Tibial nerve (tissue), 4 donors: ENCODE measurements around the gene NPHP1. TPM values are rescaled to one million over a fixed set of nuclear protein-coding genes. Genes with fewer than 3 reads are reported as not detected.

ENCODE experiments used
- DNase-seq, 2 donors: peaks; one replicate each; pipeline ENCODE4 v3.0.0-alpha.2; 2019; ENCODE audit warnings: low spot score in 2 of 2
- H3K27ac ChIP-seq, 4 donors: fragments of 200-600 bp; sonication (generic) in 3 of 4; one replicate each; pipeline ENCODE4 v1.5.1; 2017 to 2019; ENCODE audit warnings: mild to moderate bottlenecking in 1 of 4
- H3K27me3 ChIP-seq, 2 donors: fragments of 200-600 bp; sonication (generic) in 1 of 2; one replicate each; pipeline versions ENCODE4 v1.5.1 to v1.6.0; 2017 to 2019
- H3K36me3 ChIP-seq, 3 donors: fragments of 200-600 bp; sonication (generic); one replicate each; pipeline ENCODE4 v1.5.1; 2018 to 2019
- H3K4me1 ChIP-seq, 4 donors: fragments of 200-600 bp; sonication (generic) in 3 of 4; one replicate each; pipeline ENCODE4 v1.5.1; 2017 to 2019
- H3K4me3 ChIP-seq, 4 donors: fragments of 200-600 bp; sonication (generic) in 3 of 4; one replicate each; pipeline ENCODE4 v1.5.1; 2017 to 2019; ENCODE audit warnings: mild to moderate bottlenecking in 1 of 4, moderate library complexity in 1 of 4
- H3K9me3 ChIP-seq, 4 donors: fragments of 200-600 bp; sonication (generic) in 3 of 4; one replicate each; pipeline ENCODE4 v1.5.1; 2017 to 2019
- EP300 ChIP-seq, 2 donors: sonication (generic); formaldehyde crosslinking; IDR thresholded peaks; one replicate each; pipeline ENCODE4 v1.6.1; 2017; ENCODE audit warnings: antibody characterized with exemption in 2 of 2, mild to moderate bottlenecking in 1 of 2
- POLR2A ChIP-seq, 2 donors: fragments of 450-650 bp; IDR thresholded peaks; one replicate each; pipeline ENCODE4 v1.6.1; 2017; ENCODE audit warnings: antibody characterized with exemption in 2 of 2, mild to moderate bottlenecking in 2 of 2, moderate library complexity in 2 of 2
- WGBS, 2 donors: methylation state at CpG; one replicate each; pipeline ENCODE4 v1.1.5; 2018; 5-methylcytosine and 5-hydroxymethylcytosine counted together
- total RNA-seq, 4 donors: library from RNA; depleted of rRNA; stranded (reverse); fragments of >200 nt; gene quantifications; one replicate each; pipeline ENCODE4 v1.1.0, GENCODE V29; 2016
- TF ChIP-seq, protein P1 (sequence below), 5 experiments: fragments of 200-600 bp in 3 of 5; fragments of 450-650 bp in 2 of 5; sonication (generic) in 3 of 5; IDR thresholded peaks; one replicate each; pipeline ENCODE4 v1.5.1; 2016 to 2019; ENCODE audit warnings: antibody characterized with exemption in 5 of 5, mild to moderate bottlenecking in 3 of 5, moderate library complexity in 2 of 5

The NPHP1 gene
- total RNA-seq, 4 donors from 2014 or later: 3.5 to 8.7 (median 5.9) TPM

- H3K9me3 ChIP-seq: no peaks in the 10 kb centered on the region
- H3K27me3 ChIP-seq: peaks cover 0 to 21% of the 10 kb centered on the region in 2 donors
- peaks cover 0 to 15% (median 0%) of the 10 kb centered on the region in 3 donors for H3K36me3 ChIP-seq
- H3K27ac ChIP-seq: no peak overlapping the region
- no peak for DNase-seq
- TF ChIP-seq POLR2A (IDR thresholded peaks at IDR 0.05) (no peak), EP300 (IDR thresholded peaks at IDR 0.05) (no peak)
- TF ChIP-seq, protein P1, sequence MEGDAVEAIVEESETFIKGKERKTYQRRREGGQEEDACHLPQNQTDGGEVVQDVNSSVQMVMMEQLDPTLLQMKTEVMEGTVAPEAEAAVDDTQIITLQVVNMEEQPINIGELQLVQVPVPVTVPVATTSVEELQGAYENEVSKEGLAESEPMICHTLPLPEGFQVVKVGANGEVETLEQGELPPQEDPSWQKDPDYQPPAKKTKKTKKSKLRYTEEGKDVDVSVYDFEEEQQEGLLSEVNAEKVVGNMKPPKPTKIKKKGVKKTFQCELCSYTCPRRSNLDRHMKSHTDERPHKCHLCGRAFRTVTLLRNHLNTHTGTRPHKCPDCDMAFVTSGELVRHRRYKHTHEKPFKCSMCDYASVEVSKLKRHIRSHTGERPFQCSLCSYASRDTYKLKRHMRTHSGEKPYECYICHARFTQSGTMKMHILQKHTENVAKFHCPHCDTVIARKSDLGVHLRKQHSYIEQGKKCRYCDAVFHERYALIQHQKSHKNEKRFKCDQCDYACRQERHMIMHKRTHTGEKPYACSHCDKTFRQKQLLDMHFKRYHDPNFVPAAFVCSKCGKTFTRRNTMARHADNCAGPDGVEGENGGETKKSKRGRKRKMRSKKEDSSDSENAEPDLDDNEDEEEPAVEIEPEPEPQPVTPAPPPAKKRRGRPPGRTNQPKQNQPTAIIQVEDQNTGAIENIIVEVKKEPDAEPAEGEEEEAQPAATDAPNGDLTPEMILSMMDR (IDR thresholded peaks at IDR 0.05): no peak
- peaks cover 0 to 9% (median 5%) of the 10 kb centered on the region in 4 donors for H3K4me1 ChIP-seq
- WGBS, 2 donors: 69% methylated on average over 2 of the region's 2 CpGs
- H3K4me3 ChIP-seq: no peak overlapping the region
Measured at GRCh38 chr2:110121052-110121334, 83.8 kb downstream of the NPHP1 start.

GRCh38 chr2:110120171-110121051 lies 84.4 kb downstream of the NPHP1 start:
- H3K27me3 ChIP-seq: peaks cover 0 to 27% of the 10 kb centered on the region in 2 donors
- WGBS, 2 donors: 61 to 63% methylated on average over 11 of the region's 11 CpGs

GRCh38 chr2:110116033-110116710 lies 88.6 kb downstream of the NPHP1 start:
- peaks cover 0 to 41% of the 10 kb centered on the region in 2 donors for H3K27me3 ChIP-seq
- no peaks in the 10 kb centered on the region for H3K9me3 ChIP-seq
- no peak for TF ChIP-seq POLR2A (IDR thresholded peaks at IDR 0.05)
- TF ChIP-seq, protein P1 (IDR thresholded peaks at IDR 0.05): peak in 4 of 5 experiments; percentile 36 to 46 (median 38)
- no peak for TF ChIP-seq EP300 (IDR thresholded peaks at IDR 0.05)
- DNase-seq: no peak
- H3K27ac ChIP-seq: peak overlapping the region in 3 of 4 donors; percentile 28 to 76 (median 51)
- peak overlapping the region in 3 of 4 donors; percentile 13 to 45 (median 36) for H3K4me3 ChIP-seq
- H3K36me3 ChIP-seq: no peaks in the 10 kb centered on the region
- 0 to 4% methylated on average over 1 to 4 of the region's 8 CpGs for WGBS, 2 donors
- peaks cover 0 to 19% (median 12%) of the 10 kb centered on the region in 4 donors for H3K4me1 ChIP-seq

More at GRCh38 chr2:110120171-110121051, 84.4 kb downstream of the NPHP1 start:
- peaks cover 0 to 15% (median 0%) of the 10 kb centered on the region in 3 donors for H3K36me3 ChIP-seq
- H3K4me3 ChIP-seq: no peak overlapping the region
- DNase-seq: no peak
- no peaks in the 10 kb centered on the region for H3K9me3 ChIP-seq
- no peak overlapping the region for H3K27ac ChIP-seq
- peaks cover 0 to 15% (median 10%) of the 10 kb centered on the region in 4 donors for H3K4me1 ChIP-seq
- TF ChIP-seq, protein P1 (IDR thresholded peaks at IDR 0.05): no peak
- TF ChIP-seq EP300 (IDR thresholded peaks at IDR 0.05) (no peak), POLR2A (IDR thresholded peaks at IDR 0.05) (no peak)

DNA sequence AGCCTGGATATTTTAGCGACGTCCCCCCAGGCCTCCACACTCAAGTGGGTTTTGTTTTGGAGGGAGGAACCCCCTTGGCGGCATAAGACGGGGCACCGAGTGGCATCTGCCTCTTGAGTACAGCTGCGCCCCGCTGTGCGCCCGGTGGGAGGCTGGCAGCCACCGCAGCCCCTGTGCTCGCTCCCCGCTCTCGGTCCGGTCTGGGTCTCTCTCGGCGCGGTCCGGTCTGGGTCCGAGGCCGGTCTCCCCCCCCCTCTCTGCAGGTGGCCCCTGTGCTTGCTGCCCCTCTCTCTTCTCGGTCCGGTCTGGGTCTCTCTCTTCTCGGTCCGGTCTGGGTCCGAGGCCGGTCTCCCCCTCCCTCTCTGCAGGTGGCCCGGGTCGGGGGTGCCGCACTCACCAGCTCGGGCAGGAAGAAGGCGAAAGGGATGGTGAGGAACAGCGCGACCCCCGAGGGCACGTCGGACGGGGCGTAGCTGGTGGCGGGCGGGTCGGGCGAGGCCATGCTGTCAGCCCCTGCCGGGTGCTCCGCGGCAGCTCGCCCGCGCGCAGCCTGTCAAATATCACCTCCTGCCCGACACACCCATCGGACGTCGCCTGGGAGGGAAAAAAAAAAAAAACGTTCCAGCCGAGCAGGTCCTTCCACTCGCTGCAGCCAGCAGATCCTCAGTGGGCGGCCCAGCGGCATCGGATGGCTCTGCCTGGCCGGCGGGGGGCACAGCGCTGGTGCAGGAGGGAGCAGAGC lies 89.4 kb downstream of the NPHP1 start, which contains the start of gene MALL:
Gene MALL, minus strand, starts transcription at position 532 of the 742 bp plus-strand sequence. Its CDS starts 30 bp downstream, at position 502.
- H3K27me3 ChIP-seq: peaks cover 0 to 41% of the 10 kb centered on the region in 2 donors
- no peak for DNase-seq
- TF ChIP-seq, protein P1 (IDR thresholded peaks at IDR 0.05): no peak
- no peak for TF ChIP-seq POLR2A (IDR thresholded peaks at IDR 0.05)
- no peak for TF ChIP-seq EP300 (IDR thresholded peaks at IDR 0.05)
- 9 to 11% methylated on average over 39 to 60 of the region's 62 CpGs for WGBS, 2 donors
- no peaks in the 10 kb centered on the region for H3K9me3 ChIP-seq
- H3K36me3 ChIP-seq: no peaks in the 10 kb centered on the region
- H3K27ac ChIP-seq: peak within 1 kb of the TSS in 3 of 4 donors; percentile 28 to 76 (median 51)
- H3K4me1 ChIP-seq: peaks cover 0 to 19% (median 12%) of the 10 kb centered on the region in 4 donors
- peak within 1 kb of the TSS; percentile 4 to 45 (median 24) for H3K4me3 ChIP-seq
